Mesendoderm (in vitro differentiated cells): Measurements from ENCODE around the gene KRTAP5-5. TPM values are rescaled to one million over a fixed set of nuclear protein-coding genes. Genes with fewer than 3 reads are reported as not detected.
"Not testable (repeated sequence)": the region's sequence is repeated elsewhere in the genome, so short reads cannot be mapped to it uniquely, and the experiment has no call there.

Experiments used
- DNase-seq: peaks from one replicate; pipeline ENCODE4 v3.0.0; 2013
- H2AK5ac ChIP-seq: 2 replicates; pipeline ENCODE4 v1.6.1; 2013; ENCODE audit warnings: low read length, inconsistent platforms
- H2BK120ac ChIP-seq: 2 replicates; pipeline ENCODE4 v1.6.1; 2013; ENCODE audit warnings: low read depth, mild to moderate bottlenecking, low read length, moderate library complexity, mixed read lengths
- H2BK15ac ChIP-seq: replicated peaks from 2 replicates; pipeline ENCODE4 v1.6.1; 2013; ENCODE audit warnings: low read depth, mild to moderate bottlenecking, moderate library complexity
- H2BK5ac ChIP-seq: 2 replicates; pipeline ENCODE4 v1.6.1; 2013; ENCODE audit warnings: low read length, inconsistent platforms
- H3K18ac ChIP-seq: 2 replicates; pipeline ENCODE4 v1.6.1; 2013; ENCODE audit warnings: mild to moderate bottlenecking, low read length, mixed read lengths
- H3K23ac ChIP-seq: one replicate; pipeline ENCODE4 v1.6.1; 2013; ENCODE audit warnings: low read length
- H3K27ac ChIP-seq: 2 replicates; pipeline ENCODE4 v1.5.1; 2013; ENCODE audit warnings: low read depth, mild to moderate bottlenecking, inconsistent platforms, low read length, moderate library complexity
- H3K27me3 ChIP-seq: 2 replicates; pipeline ENCODE4 v1.6.1; 2013; ENCODE audit warnings: low read length, control low read depth, mild to moderate bottlenecking, inconsistent platforms; ENCODE audit not compliant: insufficient read depth, poor library complexity
- H3K36me3 ChIP-seq: 2 replicates; pipeline ENCODE4 v1.6.1; 2013; ENCODE audit warnings: low read length, inconsistent platforms; ENCODE audit not compliant: control insufficient read depth, insufficient read depth
- H3K4ac ChIP-seq: one replicate; pipeline ENCODE4 v1.6.1; 2013; ENCODE audit warnings: low read depth, mild to moderate bottlenecking, low read length, moderate library complexity
- H3K4me1 ChIP-seq: 2 replicates; pipeline ENCODE4 v1.6.1; 2013; ENCODE audit warnings: low read depth, low read length, inconsistent platforms; ENCODE audit not compliant: control insufficient read depth
- H3K4me2 ChIP-seq: 2 replicates; pipeline ENCODE4 v1.6.1; 2013; ENCODE audit warnings: low read length
- H3K4me3 ChIP-seq: 2 replicates; pipeline ENCODE4 v1.5.1; 2013; ENCODE audit warnings: mild to moderate bottlenecking, low read length
- H3K56ac ChIP-seq: one replicate; pipeline ENCODE4 v1.6.1; 2013; ENCODE audit warnings: low read length
- H3K79me1 ChIP-seq: 2 replicates; pipeline ENCODE4 v1.6.1; 2013; ENCODE audit warnings: low read length, inconsistent platforms
- H3K79me2 ChIP-seq: 2 replicates; pipeline ENCODE4 v1.6.1; 2013; ENCODE audit warnings: mild to moderate bottlenecking, low read length; ENCODE audit not compliant: control insufficient read depth, insufficient read depth
- H3K9ac ChIP-seq: 2 replicates; pipeline ENCODE4 v1.6.1; 2013; ENCODE audit warnings: low read length, inconsistent platforms
- H4K5ac ChIP-seq: one replicate; pipeline ENCODE4 v1.6.1; 2013; ENCODE audit warnings: low read length
- H4K8ac ChIP-seq: one replicate; pipeline ENCODE4 v1.6.1; 2013; ENCODE audit warnings: low read depth, mild to moderate bottlenecking, control low read depth, low read length, moderate library complexity
- WGBS: extraction: QIAGEN DNeasy Blood & Tissue Kit; methylation state at CpG from one replicate; pipeline ENCODE4 v1.1.7; 2013; ENCODE audit warnings: low lambda C conversion rate, missing lambda C conversion rate; ENCODE audit not compliant: insufficient coverage; ENCODE audit errors: extremely low coverage; 5-methylcytosine and 5-hydroxymethylcytosine counted together
- polyA plus RNA-seq, 2 experiments: library from polyadenylated mRNA; stranded (reverse); fragments of 200-250 nt; gene quantifications; one replicate each; pipeline ENCODE4 v1.2.3, GENCODE V29; 2013

The KRTAP5-5 gene
- polyA plus RNA-seq (2013, experiment 1 of 2) = not detected
- not detected for polyA plus RNA-seq (2013, experiment 2 of 2)

GRCh38 chr11:1629326-1630185 lies at the start of gene KRTAP5-5:
Gene KRTAP5-5, plus strand, starts transcription at chr11:1629775. Its CDS starts 66 bp downstream, at chr11:1629841.
- Histone ChIP-seq H3K79me2 (no peaks in the 10 kb centered on the region), H3K18ac (no peak within 1 kb of the TSS), H3K27ac (no peak within 1 kb of the TSS), H4K8ac (no peak within 1 kb of the TSS), H3K4ac (no peak within 1 kb of the TSS), H3K36me3 (no peaks in the 10 kb centered on the region), H2BK5ac (no peak within 1 kb of the TSS), H3K23ac (no peak within 1 kb of the TSS), H2BK120ac (no peak within 1 kb of the TSS), H3K56ac (peak within 1 kb of the TSS; percentile 60), H4K5ac (no peak within 1 kb of the TSS), H2AK5ac (no peak within 1 kb of the TSS), H3K4me3 (no peak within 1 kb of the TSS), H3K4me1 (no peaks in the 10 kb centered on the region), H3K4me2 (no peak within 1 kb of the TSS), H3K9ac (no peak within 1 kb of the TSS), H3K79me1 (no peaks in the 10 kb centered on the region), H2BK15ac (no peak within 1 kb of the TSS), H3K27me3 (no peaks in the 10 kb centered on the region)
- no CpG with 5 or more reads among the region's 26 CpGs for WGBS
- no peak for DNase-seq

- H3K23ac ChIP-seq = no peak overlapping the region
- no peak overlapping the region for H3K9ac ChIP-seq
- no peaks in the 10 kb centered on the region for H3K27me3 ChIP-seq
- H3K56ac ChIP-seq = no peak overlapping the region
- DNase-seq = no peak
- H3K79me1 ChIP-seq = no peaks in the 10 kb centered on the region
- no peak overlapping the region for H3K27ac ChIP-seq
- no peak overlapping the region for H2BK120ac ChIP-seq
- no peak overlapping the region for H4K5ac ChIP-seq
- H3K4me1 ChIP-seq = no peaks in the 10 kb centered on the region
- no peak overlapping the region for H2AK5ac ChIP-seq
- WGBS = no CpG with 5 or more reads among the region's 9 CpGs
- H3K4ac ChIP-seq = no peak overlapping the region
- no peak overlapping the region for H2BK5ac ChIP-seq
- H3K18ac ChIP-seq = no peak overlapping the region
- no peak overlapping the region for H3K4me3 ChIP-seq
- H4K8ac ChIP-seq = no peak overlapping the region
- no peaks in the 10 kb centered on the region for H3K36me3 ChIP-seq
- H3K79me2 ChIP-seq = no peaks in the 10 kb centered on the region
- H2BK15ac ChIP-seq = no peak overlapping the region
- H3K4me2 ChIP-seq = no peak overlapping the region
Observed at GRCh38 chr11:1581976-1582375, 47.6 kb upstream of the KRTAP5-5 start.

- not testable (repeated sequence) for H3K79me1 ChIP-seq, H3K23ac ChIP-seq, H3K36me3 ChIP-seq, H4K5ac ChIP-seq, H2BK120ac ChIP-seq, H3K4me3 ChIP-seq, H3K4me1 ChIP-seq, H3K56ac ChIP-seq, DNase-seq, H3K27me3 ChIP-seq, H3K27ac ChIP-seq, H3K4ac ChIP-seq, H2BK15ac ChIP-seq, H3K18ac ChIP-seq, H3K79me2 ChIP-seq, H4K8ac ChIP-seq, H2BK5ac ChIP-seq, H2AK5ac ChIP-seq, H3K9ac ChIP-seq, H3K4me2 ChIP-seq
- WGBS = no CpG with 5 or more reads among the region's 2 CpGs
Observed at GRCh38 chr11:1582909-1583308, 46.7 kb upstream of the KRTAP5-5 start.

- H3K4ac ChIP-seq, H3K27ac ChIP-seq, H3K56ac ChIP-seq, H3K4me3 ChIP-seq, DNase-seq, H2BK120ac ChIP-seq, H2BK15ac ChIP-seq, H4K8ac ChIP-seq, H3K4me2 ChIP-seq, H4K5ac ChIP-seq, H2BK5ac ChIP-seq, H3K79me1 ChIP-seq, H3K27me3 ChIP-seq, H3K9ac ChIP-seq, H3K18ac ChIP-seq, H2AK5ac ChIP-seq, H3K36me3 ChIP-seq, H3K4me1 ChIP-seq, H3K79me2 ChIP-seq, H3K23ac ChIP-seq: not testable (repeated sequence)
- no CpG with 5 or more reads among the region's 9 CpGs for WGBS
Observed at GRCh38 chr11:1584661-1585370, 44.8 kb upstream of the KRTAP5-5 start, which contains the start of gene KRTAP5-1. Gene KRTAP5-1, minus strand, starts transcription at chr11:1585283. Its CDS starts 34 bp downstream, at chr11:1585249.

- no peaks in the 10 kb centered on the region for H3K36me3 ChIP-seq
- H2AK5ac ChIP-seq = no peak overlapping the region
- H3K23ac ChIP-seq = no peak overlapping the region
- no peak overlapping the region for H2BK5ac ChIP-seq
- no peaks in the 10 kb centered on the region for H3K79me1 ChIP-seq
- no peaks in the 10 kb centered on the region for H3K27me3 ChIP-seq
- H3K79me2 ChIP-seq = no peaks in the 10 kb centered on the region
- no peak overlapping the region for H3K56ac ChIP-seq
- H4K5ac ChIP-seq = no peak overlapping the region
- no peak overlapping the region for H3K18ac ChIP-seq
- H3K4ac ChIP-seq = no peak overlapping the region
- DNase-seq = no peak
- no CpG with 5 or more reads among the region's 2 CpGs for WGBS
- no peak overlapping the region for H2BK15ac ChIP-seq
- H3K9ac ChIP-seq = no peak overlapping the region
- H4K8ac ChIP-seq = no peak overlapping the region
- H3K4me1 ChIP-seq = no peaks in the 10 kb centered on the region
- H3K4me3 ChIP-seq = no peak overlapping the region
- H3K27ac ChIP-seq = no peak overlapping the region
- H2BK120ac ChIP-seq = no peak overlapping the region
- H3K4me2 ChIP-seq = no peak overlapping the region
Observed at GRCh38 chr11:1586699-1587098, 42.9 kb upstream of the KRTAP5-5 start.
